ENCODE data around the gene CNTNAP2.
A peak's percentile ranks its signal among the peaks of the same experiment; 100 is the strongest.
"Not testable (repeated sequence)": the region's sequence is repeated elsewhere in the genome, so short reads cannot be mapped to it uniquely, and the experiment has no call there.

CNTNAP2 gene

GRCh38 chr7:148286150-148286549 lies 2169.5 kb downstream of the CNTNAP2 start:
- TF ChIP-seq CTCF (IDR thresholded peaks at IDR 0.05; ENCODE audit: extremely low read depth, missing control alignments) = no peak
- DNase-seq (ENCODE audit: low spot score) = no peak

- no peak for TF ChIP-seq CTCF (IDR thresholded peaks at IDR 0.05; ENCODE audit: extremely low read depth, missing control alignments)
- DNase-seq (ENCODE audit: low spot score) = no peak
Observed at GRCh38 chr7:148287538-148287937, 2170.9 kb downstream of the CNTNAP2 start.

GRCh38 chr7:148288592-148289151 lies 2172.1 kb downstream of the CNTNAP2 start:
- TF ChIP-seq CTCF (IDR thresholded peaks at IDR 0.05; ENCODE audit: extremely low read depth, missing control alignments) = no peak
- DNase-seq (ENCODE audit: low spot score) = no peak

DNA sequence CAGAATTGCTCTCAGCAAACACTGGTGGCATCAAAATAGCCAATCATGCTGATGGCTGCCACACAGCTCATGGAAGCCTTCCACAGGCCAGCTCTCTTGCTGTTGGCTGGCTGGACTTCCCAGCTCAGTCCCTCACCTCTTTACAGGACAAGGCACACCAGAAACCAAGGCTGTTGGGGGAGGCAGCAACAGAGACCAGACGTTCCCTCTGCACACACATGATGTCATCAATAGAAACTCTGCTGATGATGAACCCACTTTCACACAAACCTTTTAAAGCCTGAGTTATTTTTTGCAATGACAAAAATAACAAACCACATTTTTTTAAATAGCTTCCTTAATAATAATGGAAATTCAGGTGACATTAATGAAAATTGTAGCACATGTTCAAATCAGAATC lies 2173.0 kb downstream of the CNTNAP2 start:
- no peak for TF ChIP-seq CTCF (IDR thresholded peaks at IDR 0.05; ENCODE audit: extremely low read depth, missing control alignments)
- DNase-seq (ENCODE audit: low spot score) = peak; percentile 31

DNA sequence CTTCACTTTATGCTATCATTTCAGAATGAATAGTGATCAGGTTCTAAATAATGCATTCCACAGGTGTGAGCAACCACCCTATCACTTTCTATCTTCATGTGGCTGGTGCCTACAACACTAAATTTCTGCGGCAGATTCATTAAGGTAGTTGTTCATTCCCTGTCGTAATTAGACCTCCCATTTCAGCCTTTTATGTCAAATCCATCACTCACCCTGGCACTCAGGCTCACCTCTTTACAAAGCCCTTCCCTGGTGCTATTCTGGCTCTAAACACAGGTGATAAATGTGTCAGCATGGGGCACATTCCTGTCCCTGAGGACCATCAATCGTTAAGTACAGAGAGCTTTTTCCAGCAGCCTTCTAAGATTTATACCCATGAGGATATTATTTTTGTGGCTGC lies 2173.9 kb downstream of the CNTNAP2 start:
- no peak for DNase-seq (ENCODE audit: low spot score)
- no peak for TF ChIP-seq CTCF (IDR thresholded peaks at IDR 0.05; ENCODE audit: extremely low read depth, missing control alignments)

GRCh38 chr7:148291799-148292198 lies 2175.2 kb downstream of the CNTNAP2 start:
- DNase-seq (ENCODE audit: low spot score) = no peak
- TF ChIP-seq CTCF (IDR thresholded peaks at IDR 0.05; ENCODE audit: extremely low read depth, missing control alignments) = no peak

DNA sequence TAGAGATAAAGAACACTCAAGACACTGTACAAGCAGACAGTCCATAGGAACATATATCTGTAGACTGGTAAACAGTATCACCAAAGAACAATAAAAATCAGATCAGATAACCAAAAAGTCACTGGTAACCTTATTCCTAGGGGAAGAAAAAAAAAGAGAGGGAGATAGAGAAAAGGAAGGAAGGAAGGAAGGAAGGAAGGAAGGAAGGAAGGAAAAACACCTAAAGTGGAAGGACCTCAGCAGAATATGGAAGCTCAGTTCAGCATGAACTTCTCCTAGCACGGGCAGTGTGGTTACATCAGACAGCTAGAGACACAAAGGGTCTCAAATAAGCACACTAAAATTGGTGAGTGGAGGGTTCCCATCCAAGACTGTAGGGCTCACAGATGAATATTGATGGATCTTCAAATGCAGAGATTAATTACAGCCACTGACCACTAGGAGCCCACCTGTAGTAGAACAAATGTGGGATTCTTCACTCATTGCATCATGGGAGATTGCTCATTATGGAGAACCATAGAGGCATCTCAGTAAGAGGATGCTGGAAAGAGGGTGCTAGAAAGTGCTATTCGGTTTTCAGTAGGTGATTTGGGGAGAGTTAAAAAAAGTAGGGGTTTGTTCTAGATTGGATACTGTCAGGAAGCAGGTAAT lies 2180.5 kb downstream of the CNTNAP2 start:
- no peak for TF ChIP-seq CTCF (IDR thresholded peaks at IDR 0.05; ENCODE audit: extremely low read depth, missing control alignments)

DNA sequence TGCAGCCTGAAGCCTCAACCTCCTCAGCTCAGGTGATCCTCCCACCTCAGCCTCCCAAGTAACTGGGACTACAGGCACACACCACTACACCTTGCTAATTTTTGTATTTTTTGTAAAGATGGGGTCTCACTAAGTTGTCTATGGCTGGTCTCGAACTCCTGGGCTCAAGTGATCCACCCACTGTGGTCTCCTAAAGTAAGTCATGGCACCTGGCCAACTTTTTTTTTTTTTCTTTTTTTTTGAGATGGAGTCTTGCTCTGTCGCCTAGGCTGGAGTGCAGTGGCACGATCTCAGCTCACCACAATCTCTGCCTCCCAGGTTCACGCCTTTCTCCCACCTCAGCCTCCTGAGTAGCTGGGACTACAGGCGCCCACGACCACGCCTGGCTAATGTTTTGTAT lies 2182.2 kb downstream of the CNTNAP2 start:
- DNase-seq (ENCODE audit: low spot score) = not testable (repeated sequence)

More for the DNA sequence above, 2180.5 kb downstream of the CNTNAP2 start:
- no peak for DNase-seq (ENCODE audit: low spot score)
